ENCODE measurements around the gene RTP1. TPM values are rescaled to one million over a fixed set of nuclear protein-coding genes. Genes with fewer than 3 reads are reported as not detected.

RTP1 gene
- total RNA-seq, 1 experiment from 2014 or later = not detected

- TF ChIP-seq EZH2 (IDR thresholded peaks at IDR 0.05; ENCODE audit: low read depth) = no peak
- no peak for TF ChIP-seq CTCF (conservative IDR thresholded peaks at IDR 0.05)
- H3K9me3 ChIP-seq (ENCODE audit: insufficient read depth, low read depth) = peaks cover 43% of the 10 kb centered on the region
- H3K4me3 ChIP-seq = no peak overlapping the region
- DNase-seq = no peak
- no peaks in the 10 kb centered on the region for H3K79me2 ChIP-seq (ENCODE audit: low read depth)
- no peak overlapping the region for H3K4me2 ChIP-seq
- H3K36me3 ChIP-seq (ENCODE audit: low read depth) = no peaks in the 10 kb centered on the region; the same call in 1 of the 2 replicates
- BruUV-seq (replicated peaks) = no TSS peak
- no peaks in the 10 kb centered on the region for H3K9me2 ChIP-seq (ENCODE audit: insufficient read depth)
- peaks cover 23% of the 10 kb centered on the region for H3F3A ChIP-seq (ENCODE audit: insufficient read depth, low read depth)
- H4K20me1 ChIP-seq (ENCODE audit: insufficient read depth) = no peaks in the 10 kb centered on the region
- no peak overlapping the region for H3K27ac ChIP-seq
- CTCF ChIA-PET = no interaction called here
- no peak overlapping the region for H2AFZ ChIP-seq
- POLR2A ChIA-PET (ENCODE audit: unreplicated experiment) = no interaction called here
- peaks cover 12% of the 10 kb centered on the region for H3K4me1 ChIP-seq (replicated peaks; ENCODE audit: insufficient read depth)
- H3K27me3 ChIP-seq (ENCODE audit: insufficient read depth, low read depth) = no peaks in the 10 kb centered on the region
- intact Hi-C loops (cut with micrococcal nuclease; ENCODE audit: unreplicated experiment) = no loop called here
Measured at GRCh38 chr3:187205683-187206082, 8.4 kb downstream of the RTP1 start.

GRCh38 chr3:187207062-187207461 lies 9.8 kb downstream of the RTP1 start:
- Histone ChIP-seq H3K9me2 (ENCODE audit: insufficient read depth) (no peaks in the 10 kb centered on the region), H3K36me3 (ENCODE audit: low read depth) (no peaks in the 10 kb centered on the region; the same call in 1 of the 2 replicates), H2AFZ (no peak overlapping the region), H4K20me1 (ENCODE audit: insufficient read depth) (no peaks in the 10 kb centered on the region), H3K27me3 (ENCODE audit: insufficient read depth, low read depth) (no peaks in the 10 kb centered on the region), H3F3A (ENCODE audit: insufficient read depth, low read depth) (peaks cover 23% of the 10 kb centered on the region), H3K4me1 (replicated peaks; ENCODE audit: insufficient read depth) (peaks cover 22% of the 10 kb centered on the region), H3K9me3 (ENCODE audit: insufficient read depth, low read depth) (peaks cover 43% of the 10 kb centered on the region), H3K4me2 (no peak overlapping the region), H3K27ac (no peak overlapping the region), H3K79me2 (ENCODE audit: low read depth) (no peaks in the 10 kb centered on the region), H3K4me3 (no peak overlapping the region)
- intact Hi-C loops (cut with micrococcal nuclease; ENCODE audit: unreplicated experiment) = no loop called here
- ChIA-PET CTCF (no interaction called here), POLR2A (ENCODE audit: unreplicated experiment) (no interaction called here)
- no peak for DNase-seq
- TF ChIP-seq CTCF (conservative IDR thresholded peaks at IDR 0.05) = no peak
- no peak for TF ChIP-seq EZH2 (IDR thresholded peaks at IDR 0.05; ENCODE audit: low read depth)
- no TSS peak for BruUV-seq (replicated peaks)

- BruUV-seq (replicated peaks) = no TSS peak
- H3K27ac ChIP-seq = no peak overlapping the region
- ChIA-PET POLR2A (ENCODE audit: unreplicated experiment) (no interaction called here), CTCF (interaction anchor here (1.2 kb wide), 1 partner anchor 42 kb away, joined by 3 read pairs; no protein-coding TSS in a partner anchor)
- H4K20me1 ChIP-seq (ENCODE audit: insufficient read depth) = no peaks in the 10 kb centered on the region
- H2AFZ ChIP-seq = no peak overlapping the region
- intact Hi-C loops (cut with micrococcal nuclease; ENCODE audit: unreplicated experiment) = loop anchor here (1.0 kb wide), 1 partner anchor 20 kb away; no protein-coding TSS in a partner anchor
- H3K4me2 ChIP-seq = no peak overlapping the region
- DNase-seq = no peak
- H3F3A ChIP-seq (ENCODE audit: insufficient read depth, low read depth) = peaks cover 23% of the 10 kb centered on the region
- H3K4me1 ChIP-seq (replicated peaks; ENCODE audit: insufficient read depth) = peaks cover 24% of the 10 kb centered on the region
- no peaks in the 10 kb centered on the region for H3K27me3 ChIP-seq (ENCODE audit: insufficient read depth, low read depth)
- H3K36me3 ChIP-seq (ENCODE audit: low read depth) = no peaks in the 10 kb centered on the region; the same call in 1 of the 2 replicates
- H3K9me3 ChIP-seq (ENCODE audit: insufficient read depth, low read depth) = peaks cover 43% of the 10 kb centered on the region
- H3K4me3 ChIP-seq = no peak overlapping the region
- TF ChIP-seq CTCF (conservative IDR thresholded peaks at IDR 0.05) (no peak), EZH2 (IDR thresholded peaks at IDR 0.05; ENCODE audit: low read depth) (no peak)
- H3K79me2 ChIP-seq (ENCODE audit: low read depth) = no peaks in the 10 kb centered on the region
- no peaks in the 10 kb centered on the region for H3K9me2 ChIP-seq (ENCODE audit: insufficient read depth)
Measured at GRCh38 chr3:187207624-187208023, 10.3 kb downstream of the RTP1 start.
